DMS53 treated with DMSO at 0.1 percent for 48 hours (cell line): Measurements from ENCODE around the gene CRTC3.
A peak's percentile ranks its signal among the peaks of the same experiment; 100 is the strongest.

Experiments
- DNase-seq: peaks from one replicate; lab custom pipeline; 2025; ENCODE audit not compliant: unreplicated experiment; lab: John Stamatoyannopoulos, UW

Gene CRTC3

GRCh38 chr15:90591524-90591923, 61.8 kb downstream of the CRTC3 start:
- no peak for DNase-seq

GRCh38 chr15:90592131-90592881, 62.6 kb downstream of the CRTC3 start:
- no peak for DNase-seq

GRCh38 chr15:90593499-90594158, 63.9 kb downstream of the CRTC3 start:
- no peak for DNase-seq

GRCh38 chr15:90594301-90594738, 64.6 kb downstream of the CRTC3 start:
- DNase-seq, result peak; percentile 72

- no peak for DNase-seq
Observed at GRCh38 chr15:90595763-90596155, 66.0 kb downstream of the CRTC3 start.

- DNase-seq, result no peak
Observed at GRCh38 chr15:90596943-90597342, 67.2 kb downstream of the CRTC3 start.

- DNase-seq, result no peak
Observed at GRCh38 chr15:90597577-90597976, 67.9 kb downstream of the CRTC3 start.

- no peak for DNase-seq
Observed at GRCh38 chr15:90598031-90598577, 68.4 kb downstream of the CRTC3 start.

GRCh38 chr15:90598679-90599078, 69.0 kb downstream of the CRTC3 start:
- DNase-seq, result no peak

- no peak for DNase-seq
Observed at GRCh38 chr15:90599116-90599515, 69.4 kb downstream of the CRTC3 start.

- no peak for DNase-seq
Observed at GRCh38 chr15:90599644-90600043, 69.9 kb downstream of the CRTC3 start.

GRCh38 chr15:90600954-90601353, 71.2 kb downstream of the CRTC3 start:
- no peak for DNase-seq

- no peak for DNase-seq
Observed at GRCh38 chr15:90603893-90604292, 74.2 kb downstream of the CRTC3 start.

GRCh38 chr15:90606641-90607040, 76.9 kb downstream of the CRTC3 start:
- no peak for DNase-seq

GRCh38 chr15:90607361-90607760, 77.6 kb downstream of the CRTC3 start:
- peak; percentile 94 for DNase-seq

GRCh38 chr15:90609242-90610180, 79.8 kb downstream of the CRTC3 start:
- DNase-seq, result no peak

- no peak for DNase-seq
Observed at GRCh38 chr15:90610190-90610589, 80.5 kb downstream of the CRTC3 start.

GRCh38 chr15:90611157-90611556, 81.4 kb downstream of the CRTC3 start:
- DNase-seq, result no peak

- no peak for DNase-seq
Observed at GRCh38 chr15:90617171-90617570, 87.4 kb downstream of the CRTC3 start.

- DNase-seq, result no peak
Observed at GRCh38 chr15:90617668-90618097, 88.0 kb downstream of the CRTC3 start.
